Astrocyte of the cerebellum (primary cell): ENCODE data around the gene AQP6.

Experiments
- DNase-seq: peaks from one replicate; pipeline ENCODE4 v3.0.0-alpha.2; 2011; ENCODE audit warnings: low read depth
- H3K4me3 ChIP-seq: 2 replicates; pipeline ENCODE4 v1.5.1; 2011; ENCODE audit warnings: mild to moderate bottlenecking, low read depth, low read length, moderate library complexity
- in situ Hi-C: cut with HindIII; loops from 2 replicates; pipeline ENCODE4 v1.10.0; 2017; ENCODE audit warnings: low sequenced_read_pairs
- TF ChIP-seq, protein P1 (sequence below): IDR thresholded peaks from 2 replicates; pipeline ENCODE4 v1.5.1; 2012; ENCODE audit warnings: low read length, low read depth, moderate library complexity, mild to moderate bottlenecking; ENCODE audit errors: missing control alignments

AQP6 gene

DNA sequence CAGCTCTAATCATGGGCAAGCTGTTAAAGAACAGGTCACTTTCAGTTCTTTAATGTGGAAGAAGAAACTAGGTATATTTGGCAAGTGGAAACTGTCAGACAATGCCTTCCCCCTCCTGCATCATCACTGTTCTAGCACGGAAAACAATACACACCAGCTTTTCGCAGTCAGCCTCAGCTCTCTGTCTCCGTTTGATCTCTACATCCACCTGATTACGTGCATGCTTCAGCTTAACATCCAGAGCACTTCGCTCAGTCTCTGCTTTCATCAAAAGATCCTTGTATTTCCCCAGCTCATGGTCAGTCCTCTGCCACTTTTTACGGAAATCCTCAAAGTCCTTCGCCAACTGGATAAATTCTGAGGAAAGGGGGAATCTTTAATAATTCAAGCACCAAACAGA, 33.5 kb downstream of the AQP6 start:
- H3K4me3 ChIP-seq, result no peak overlapping the region
- in situ Hi-C loops, result no loop called here
- TF ChIP-seq, protein P1, sequence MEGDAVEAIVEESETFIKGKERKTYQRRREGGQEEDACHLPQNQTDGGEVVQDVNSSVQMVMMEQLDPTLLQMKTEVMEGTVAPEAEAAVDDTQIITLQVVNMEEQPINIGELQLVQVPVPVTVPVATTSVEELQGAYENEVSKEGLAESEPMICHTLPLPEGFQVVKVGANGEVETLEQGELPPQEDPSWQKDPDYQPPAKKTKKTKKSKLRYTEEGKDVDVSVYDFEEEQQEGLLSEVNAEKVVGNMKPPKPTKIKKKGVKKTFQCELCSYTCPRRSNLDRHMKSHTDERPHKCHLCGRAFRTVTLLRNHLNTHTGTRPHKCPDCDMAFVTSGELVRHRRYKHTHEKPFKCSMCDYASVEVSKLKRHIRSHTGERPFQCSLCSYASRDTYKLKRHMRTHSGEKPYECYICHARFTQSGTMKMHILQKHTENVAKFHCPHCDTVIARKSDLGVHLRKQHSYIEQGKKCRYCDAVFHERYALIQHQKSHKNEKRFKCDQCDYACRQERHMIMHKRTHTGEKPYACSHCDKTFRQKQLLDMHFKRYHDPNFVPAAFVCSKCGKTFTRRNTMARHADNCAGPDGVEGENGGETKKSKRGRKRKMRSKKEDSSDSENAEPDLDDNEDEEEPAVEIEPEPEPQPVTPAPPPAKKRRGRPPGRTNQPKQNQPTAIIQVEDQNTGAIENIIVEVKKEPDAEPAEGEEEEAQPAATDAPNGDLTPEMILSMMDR, result no peak
- DNase-seq, result no peak

- peak; percentile 22 for DNase-seq
- TF ChIP-seq, protein P1, result no peak
- no peak overlapping the region for H3K4me3 ChIP-seq
- in situ Hi-C loops, result no loop called here
Observed at GRCh38 chr12:50006754-50007442, 34.2 kb downstream of the AQP6 start.

GRCh38 chr12:50013361-50014147, 40.8 kb downstream of the AQP6 start:
- in situ Hi-C loops, result no loop called here
- DNase-seq, result no peak
- TF ChIP-seq, protein P1, result no peak
- H3K4me3 ChIP-seq, result no peak overlapping the region

GRCh38 chr12:50014342-50014741, 41.6 kb downstream of the AQP6 start:
- in situ Hi-C loops, result no loop called here
- no peak overlapping the region for H3K4me3 ChIP-seq
- TF ChIP-seq, protein P1, result no peak
- DNase-seq, result no peak

DNA sequence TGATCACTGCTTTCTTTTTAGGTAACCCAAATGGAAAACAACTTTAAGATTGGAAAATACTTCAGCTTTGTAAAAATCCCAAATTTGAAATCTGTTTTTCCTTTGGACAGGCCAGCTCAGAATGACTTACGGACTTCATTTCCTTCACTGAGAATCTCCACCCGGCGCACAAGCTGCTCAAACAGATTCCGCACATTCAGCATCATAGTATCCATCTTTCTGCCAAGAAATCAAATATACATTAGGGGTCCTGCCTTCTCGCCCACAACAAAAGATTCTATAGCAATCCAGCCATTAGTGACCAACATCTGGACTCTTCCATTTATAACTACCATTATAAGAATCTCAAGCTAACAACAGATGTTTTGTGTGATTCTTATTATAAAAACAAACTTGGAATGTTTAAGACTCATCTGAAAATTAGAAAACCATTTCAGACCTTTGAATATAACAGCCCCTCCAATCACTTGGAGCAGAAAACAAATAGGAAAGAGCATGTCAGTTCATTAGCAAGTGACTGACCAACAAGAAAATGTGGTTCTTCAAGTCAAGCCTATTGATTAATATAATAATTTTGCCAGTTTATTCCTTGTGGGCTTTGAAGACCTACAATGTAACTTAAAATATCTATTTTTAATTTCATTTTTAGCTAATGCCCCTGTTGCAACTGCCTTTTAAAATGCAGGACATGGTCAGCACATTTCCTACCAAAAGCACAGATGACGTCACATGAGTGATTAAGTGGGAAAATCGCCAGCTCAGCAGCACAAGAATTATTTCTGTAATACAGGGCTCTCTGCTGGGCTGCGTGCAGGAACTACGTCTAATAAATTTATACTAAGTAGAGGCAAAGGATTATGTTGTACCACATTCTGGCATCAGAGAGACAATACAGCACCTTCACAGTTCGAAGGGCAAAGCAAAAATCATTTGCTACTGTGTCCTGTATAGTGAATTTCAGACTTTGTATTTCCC, 44.0 kb downstream of the AQP6 start:
- H3K4me3 ChIP-seq, result no peak overlapping the region
- TF ChIP-seq, protein P1, result no peak
- peak; percentile 79 for DNase-seq
- in situ Hi-C loops, result no loop called here

DNA sequence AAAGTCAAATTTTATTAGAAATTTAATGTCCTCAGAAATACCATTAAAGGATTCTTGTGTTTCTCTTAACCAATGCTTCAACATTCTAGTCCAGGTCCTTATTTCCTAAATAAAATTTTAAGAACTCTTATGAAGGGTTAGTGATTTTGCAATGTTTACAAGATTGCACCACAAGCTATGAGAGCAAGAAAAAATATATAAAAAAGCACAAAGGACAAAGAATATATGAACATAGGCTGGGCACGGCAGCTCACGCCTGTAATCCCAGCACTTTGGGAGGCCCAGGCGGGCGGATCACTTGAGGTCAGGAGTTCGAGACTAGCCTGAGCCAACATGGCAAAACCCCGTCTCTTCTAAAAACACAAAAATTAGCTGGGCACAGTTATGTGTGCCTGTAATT, 44.9 kb downstream of the AQP6 start:
- H3K4me3 ChIP-seq, result no peak overlapping the region
- in situ Hi-C loops, result no loop called here
- TF ChIP-seq, protein P1, result no peak
- DNase-seq, result no peak
